Suppressor macrophage treated with lipopolysaccharide for 4 hours (primary cell): Measurements from ENCODE around the gene GIGYF2.
"Not testable (repeated sequence)": the region's sequence is repeated elsewhere in the genome, so short reads cannot be mapped to it uniquely, and the experiment has no call there.

Source experiments
- DNase-seq: peaks from one replicate; pipeline ENCODE4 v3.0.0-alpha.2; 2020

GIGYF2 gene, protein sequence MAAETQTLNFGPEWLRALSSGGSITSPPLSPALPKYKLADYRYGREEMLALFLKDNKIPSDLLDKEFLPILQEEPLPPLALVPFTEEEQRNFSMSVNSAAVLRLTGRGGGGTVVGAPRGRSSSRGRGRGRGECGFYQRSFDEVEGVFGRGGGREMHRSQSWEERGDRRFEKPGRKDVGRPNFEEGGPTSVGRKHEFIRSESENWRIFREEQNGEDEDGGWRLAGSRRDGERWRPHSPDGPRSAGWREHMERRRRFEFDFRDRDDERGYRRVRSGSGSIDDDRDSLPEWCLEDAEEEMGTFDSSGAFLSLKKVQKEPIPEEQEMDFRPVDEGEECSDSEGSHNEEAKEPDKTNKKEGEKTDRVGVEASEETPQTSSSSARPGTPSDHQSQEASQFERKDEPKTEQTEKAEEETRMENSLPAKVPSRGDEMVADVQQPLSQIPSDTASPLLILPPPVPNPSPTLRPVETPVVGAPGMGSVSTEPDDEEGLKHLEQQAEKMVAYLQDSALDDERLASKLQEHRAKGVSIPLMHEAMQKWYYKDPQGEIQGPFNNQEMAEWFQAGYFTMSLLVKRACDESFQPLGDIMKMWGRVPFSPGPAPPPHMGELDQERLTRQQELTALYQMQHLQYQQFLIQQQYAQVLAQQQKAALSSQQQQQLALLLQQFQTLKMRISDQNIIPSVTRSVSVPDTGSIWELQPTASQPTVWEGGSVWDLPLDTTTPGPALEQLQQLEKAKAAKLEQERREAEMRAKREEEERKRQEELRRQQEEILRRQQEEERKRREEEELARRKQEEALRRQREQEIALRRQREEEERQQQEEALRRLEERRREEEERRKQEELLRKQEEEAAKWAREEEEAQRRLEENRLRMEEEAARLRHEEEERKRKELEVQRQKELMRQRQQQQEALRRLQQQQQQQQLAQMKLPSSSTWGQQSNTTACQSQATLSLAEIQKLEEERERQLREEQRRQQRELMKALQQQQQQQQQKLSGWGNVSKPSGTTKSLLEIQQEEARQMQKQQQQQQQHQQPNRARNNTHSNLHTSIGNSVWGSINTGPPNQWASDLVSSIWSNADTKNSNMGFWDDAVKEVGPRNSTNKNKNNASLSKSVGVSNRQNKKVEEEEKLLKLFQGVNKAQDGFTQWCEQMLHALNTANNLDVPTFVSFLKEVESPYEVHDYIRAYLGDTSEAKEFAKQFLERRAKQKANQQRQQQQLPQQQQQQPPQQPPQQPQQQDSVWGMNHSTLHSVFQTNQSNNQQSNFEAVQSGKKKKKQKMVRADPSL (N-terminal part only)

DNA sequence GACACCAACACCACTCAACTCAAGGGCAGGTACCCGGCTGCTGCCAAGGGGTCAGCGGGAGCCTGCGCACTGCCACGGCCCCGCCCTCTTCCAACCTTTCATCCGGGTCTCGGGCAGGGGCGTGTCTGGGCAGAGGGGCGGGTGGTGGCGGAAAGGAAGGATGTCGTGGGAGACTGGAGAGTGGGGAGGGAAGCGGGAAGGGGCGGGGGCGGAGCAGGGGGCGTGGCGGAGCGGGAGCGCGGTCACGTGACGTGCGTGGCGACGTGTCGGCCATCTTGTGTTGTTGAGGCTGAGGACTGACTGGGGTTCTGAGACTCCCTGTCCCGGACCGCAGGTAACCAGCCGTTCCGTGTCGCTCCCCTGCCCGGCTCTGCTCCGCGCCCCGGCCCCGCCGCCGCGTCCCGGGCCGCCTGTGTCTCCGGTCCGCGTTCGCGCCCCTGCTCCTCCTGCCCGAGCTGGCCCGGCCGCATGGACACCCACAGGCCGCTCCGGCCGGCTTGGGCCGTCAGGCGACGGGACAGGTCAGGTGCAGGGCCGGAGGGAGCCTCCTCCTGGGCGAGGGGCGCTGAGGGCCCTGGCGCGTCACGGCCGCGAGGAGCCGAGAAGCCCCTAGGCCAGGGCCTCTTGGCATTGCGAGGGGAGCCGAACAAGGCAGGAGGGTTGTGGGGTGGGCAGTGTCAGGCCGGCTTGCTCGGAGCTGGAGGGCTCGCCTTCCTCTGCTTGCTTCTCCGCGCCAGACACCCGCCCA is at the start of gene GIGYF2:
Gene GIGYF2, plus strand, starts transcription at position 273 of the 748 bp plus-strand sequence. CDS start 37,867 bp downstream, outside the sequence.
- peak; percentile 97 for DNase-seq

DNA sequence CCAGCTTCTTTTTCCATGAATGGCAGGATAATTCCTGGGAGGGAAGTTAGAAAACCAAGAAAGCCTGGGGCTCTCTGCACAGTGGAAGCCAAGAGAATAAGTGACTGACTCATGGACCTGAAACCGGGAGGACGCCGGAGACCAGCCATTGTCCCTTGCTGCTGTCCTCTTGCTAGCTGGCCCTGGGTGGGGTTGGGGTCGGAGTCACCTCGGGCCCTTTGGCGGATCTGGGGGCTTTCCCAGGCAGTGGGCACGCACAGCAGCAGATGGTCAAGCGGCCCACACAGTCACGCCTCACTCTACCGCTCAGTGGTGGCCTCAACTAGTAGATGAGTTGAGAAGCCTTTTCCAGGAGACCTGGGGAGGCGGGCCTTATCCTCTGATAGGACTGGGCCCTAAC is 48.1 kb upstream of the GIGYF2 start:
- DNase-seq = no peak

DNA sequence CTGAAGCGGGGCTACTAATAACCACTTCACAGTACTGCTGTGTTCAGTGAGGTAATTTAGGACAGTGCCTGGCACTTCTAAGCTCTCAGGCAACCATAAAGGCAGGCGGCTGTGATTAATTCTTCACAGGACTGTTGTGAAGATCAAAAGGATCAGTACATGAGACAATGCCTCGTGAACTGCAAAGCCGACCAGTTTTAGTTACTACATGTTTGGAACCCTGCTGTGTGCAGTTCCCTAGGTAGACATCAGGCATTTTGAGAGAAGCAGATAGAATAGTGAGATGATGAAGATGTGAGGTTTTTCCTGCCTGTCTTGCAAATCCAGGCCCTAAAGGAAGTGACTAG is 44.7 kb upstream of the GIGYF2 start:
- DNase-seq = no peak

DNA sequence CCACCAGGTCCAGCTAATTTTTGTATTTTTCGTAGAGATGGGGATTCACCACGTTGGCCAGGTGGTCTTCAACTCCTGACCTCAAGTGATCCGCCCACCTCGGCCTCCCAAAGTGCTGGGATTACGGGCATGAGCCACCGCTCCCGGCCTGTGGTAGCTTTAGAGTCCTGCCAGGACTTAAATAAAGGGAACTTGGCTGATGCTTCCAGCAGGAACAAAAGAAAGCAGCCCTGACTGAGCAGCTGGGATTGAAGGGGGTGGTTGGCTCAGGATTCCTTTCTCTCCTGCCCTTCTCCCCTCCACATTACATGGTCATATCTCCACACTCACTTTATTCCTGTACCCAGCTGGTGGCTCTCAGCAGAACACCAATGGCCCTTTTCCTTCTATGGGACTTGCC is 43.7 kb upstream of the GIGYF2 start:
- DNase-seq = no peak

DNA sequence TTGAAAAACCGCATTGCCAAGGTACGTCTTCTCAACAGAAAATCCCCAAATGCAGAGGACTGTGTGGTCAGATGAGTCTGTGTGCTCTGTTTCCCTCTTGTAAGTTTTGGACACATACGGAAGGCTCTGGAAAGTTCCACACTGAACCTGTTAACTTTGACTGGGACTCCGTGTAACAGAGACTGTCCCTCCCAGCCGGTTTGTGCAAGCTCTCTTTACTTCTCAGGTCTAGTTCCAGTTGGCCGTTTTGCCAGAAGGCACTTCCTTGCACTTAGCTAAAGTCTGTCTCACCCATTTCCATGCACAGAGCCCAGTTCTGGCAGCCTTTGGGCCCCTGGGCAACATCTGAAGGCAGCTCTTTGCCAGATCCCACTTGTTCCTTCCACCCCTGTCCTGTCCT is 41.7 kb upstream of the GIGYF2 start:
- no peak for DNase-seq

DNA sequence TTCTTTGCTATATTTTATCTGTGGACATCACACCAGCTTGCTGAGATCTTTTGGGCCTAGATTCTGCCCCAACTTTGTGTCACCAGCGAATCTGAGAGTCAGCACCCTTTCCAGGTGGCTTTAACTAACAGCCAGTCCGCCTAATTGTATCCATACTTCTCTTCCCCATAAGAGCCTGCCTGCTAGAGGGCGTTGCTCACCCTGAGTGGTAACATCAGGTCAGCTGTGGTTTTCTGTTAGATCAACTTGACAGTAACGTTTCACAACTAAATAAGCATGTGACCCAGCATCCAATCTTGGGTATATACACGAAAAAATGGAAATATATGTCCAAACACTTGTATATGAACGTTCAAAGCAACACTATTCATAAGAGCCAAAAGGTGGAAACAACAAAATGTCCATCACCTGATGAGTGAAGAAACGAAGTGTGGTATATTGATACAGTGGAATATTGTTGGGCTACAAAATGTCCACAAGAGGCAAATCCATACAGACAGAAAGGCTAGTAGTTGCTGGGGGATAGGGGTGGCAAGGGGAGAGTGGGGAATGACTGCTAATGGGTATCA is 38.8 kb upstream of the GIGYF2 start:
- DNase-seq = peak; percentile 19

DNA sequence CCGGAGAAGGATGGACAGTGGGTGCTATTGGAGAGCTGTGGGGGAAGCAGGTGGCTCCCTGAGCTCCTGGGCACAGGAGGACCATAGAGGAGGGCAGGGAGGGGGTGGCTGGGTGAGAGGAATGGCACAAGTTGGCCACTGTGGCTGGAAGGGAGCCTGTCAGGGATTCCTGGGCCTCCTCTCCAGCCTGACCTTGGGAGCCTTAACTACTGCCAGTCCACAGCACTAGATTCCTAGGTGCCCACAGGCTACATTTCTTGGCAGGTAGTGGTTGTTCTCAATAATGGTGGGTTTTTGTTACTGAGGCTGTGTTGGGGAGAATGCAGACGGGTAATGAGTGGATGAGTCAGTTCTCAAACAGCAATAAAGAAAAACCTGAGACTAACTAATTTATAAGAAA is 37.8 kb upstream of the GIGYF2 start:
- no peak for DNase-seq

DNA sequence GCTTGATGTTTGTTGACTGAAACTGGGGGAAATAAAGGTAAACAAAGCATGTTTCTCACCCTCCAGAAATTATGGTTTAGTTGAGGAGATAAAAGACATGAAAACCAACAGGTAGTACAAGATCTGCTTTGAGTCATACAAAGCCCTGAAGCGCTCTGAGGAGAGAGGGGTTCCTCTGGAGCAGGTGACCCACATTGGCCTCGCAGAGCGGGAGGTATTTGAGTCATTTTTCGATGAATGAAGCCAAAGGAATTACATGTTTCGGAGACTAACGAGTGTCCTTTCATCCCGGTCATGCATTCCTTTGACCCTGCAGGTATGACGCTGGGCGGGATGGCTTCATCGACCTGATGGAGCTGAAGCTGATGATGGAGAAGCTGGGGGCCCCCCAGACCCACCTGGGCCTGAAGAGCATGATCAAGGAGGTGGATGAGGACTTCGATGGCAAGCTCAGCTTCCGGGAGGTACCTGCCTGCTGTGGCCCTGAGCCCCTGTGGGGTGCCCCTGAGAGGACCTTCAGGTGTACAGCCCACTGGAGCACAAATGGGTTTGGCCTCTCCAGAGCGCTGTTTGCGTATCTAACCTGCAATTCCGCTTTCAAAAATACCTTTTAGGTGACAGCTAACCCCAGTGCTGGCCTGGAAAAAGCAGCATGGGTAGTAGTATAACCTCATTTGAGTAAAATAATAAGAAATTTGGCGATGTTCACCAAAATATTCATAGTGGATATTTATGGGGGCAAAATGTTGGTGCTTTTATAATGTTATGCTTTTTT is 34.5 kb upstream of the GIGYF2 start:
- DNase-seq = no peak

DNA sequence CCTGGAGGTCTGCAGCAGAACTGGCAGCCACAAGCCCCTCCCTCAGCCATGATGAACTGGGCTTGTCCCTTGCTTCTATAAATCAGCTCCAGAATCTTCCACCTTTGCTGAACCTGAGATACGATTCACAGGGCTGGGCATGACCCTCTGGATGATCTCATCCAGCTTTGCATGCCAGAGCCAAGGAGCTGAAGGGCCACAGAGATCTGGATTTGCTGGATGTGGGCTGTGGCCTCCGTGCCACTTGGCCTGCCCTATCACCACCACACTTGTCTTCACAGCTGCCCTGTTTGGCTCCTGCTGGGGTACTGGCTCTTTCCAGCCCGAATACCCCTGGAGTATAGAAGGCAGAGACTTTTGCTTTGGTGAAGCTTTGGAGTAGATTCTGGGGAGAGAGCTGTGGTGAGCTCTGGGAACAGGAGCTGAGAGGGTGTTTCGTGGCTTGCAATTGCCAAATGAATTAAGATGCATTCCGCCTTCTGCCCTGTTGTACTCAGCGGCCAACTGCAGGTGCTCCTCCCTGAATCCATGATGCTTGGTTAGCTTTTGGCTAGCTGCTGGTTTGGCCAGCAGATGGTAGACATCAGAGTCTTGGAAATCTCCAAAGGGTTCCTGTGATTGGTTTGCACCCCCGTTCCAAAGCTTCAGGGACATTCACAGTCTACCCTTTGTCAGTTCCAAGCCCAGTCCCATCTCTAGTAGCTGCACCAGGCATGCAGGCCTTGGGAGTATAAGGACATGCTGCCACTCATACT is 30.9 kb upstream of the GIGYF2 start:
- DNase-seq = no peak

DNA sequence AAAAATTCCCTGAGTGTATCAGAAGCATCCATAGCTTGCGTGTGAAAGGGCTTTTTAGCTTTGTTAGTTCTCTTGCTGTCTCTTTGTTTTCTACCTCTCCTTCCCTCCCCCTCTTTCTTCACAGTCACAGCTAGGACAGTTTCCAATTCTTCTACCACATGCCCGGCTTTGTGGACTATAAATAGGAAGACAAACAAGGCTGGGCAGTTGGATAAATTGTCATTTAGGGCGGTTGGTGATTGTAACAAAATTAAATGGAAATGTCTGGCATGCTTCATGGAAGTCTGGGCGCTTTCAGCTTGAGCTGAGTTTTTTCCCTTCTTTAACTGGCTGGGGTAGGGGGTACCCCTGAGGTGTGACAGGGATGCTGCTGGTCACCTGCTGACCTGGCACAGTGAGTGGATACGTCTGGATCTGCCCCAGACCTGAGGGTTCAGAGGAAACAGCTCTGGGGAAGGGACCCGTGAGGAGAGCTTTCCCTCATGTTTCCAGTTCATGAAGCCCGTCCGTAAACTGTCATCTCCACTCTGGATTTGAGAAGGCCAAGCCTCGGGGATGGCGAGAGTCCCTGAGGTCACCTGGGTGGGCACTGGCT is 29.0 kb upstream of the GIGYF2 start:
- no peak for DNase-seq

DNA sequence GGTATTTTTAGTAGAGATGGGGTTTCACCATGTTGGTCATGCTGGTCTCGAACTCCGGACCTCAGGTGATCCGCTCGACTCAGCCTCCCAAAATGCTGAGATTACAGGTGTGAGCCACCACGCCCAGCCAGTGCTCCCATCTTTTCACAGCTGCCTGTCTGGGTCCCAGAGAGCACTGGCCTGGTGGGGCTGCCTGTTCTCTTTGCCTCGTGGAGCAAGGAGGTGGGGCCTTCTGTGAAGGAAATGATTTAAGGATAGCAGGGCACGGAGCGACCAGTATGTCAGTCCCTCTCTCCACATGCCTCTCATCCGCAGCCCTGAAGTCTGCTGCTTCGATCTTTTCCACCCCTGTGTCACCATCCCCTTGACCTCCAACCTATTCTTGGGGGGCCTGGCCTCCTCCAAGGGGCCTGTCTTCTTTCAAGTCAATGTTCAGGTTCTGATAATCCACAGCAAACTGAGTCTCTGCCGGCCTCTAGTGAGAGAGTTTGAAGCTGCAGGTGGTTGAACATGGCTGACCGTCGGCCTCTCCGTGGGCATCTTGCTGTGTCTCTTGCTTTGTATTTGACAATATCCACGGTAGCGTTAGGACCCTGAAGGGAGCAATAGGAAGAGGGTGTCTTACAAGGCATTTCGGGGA is 28.2 kb upstream of the GIGYF2 start:
- no peak for DNase-seq

DNA sequence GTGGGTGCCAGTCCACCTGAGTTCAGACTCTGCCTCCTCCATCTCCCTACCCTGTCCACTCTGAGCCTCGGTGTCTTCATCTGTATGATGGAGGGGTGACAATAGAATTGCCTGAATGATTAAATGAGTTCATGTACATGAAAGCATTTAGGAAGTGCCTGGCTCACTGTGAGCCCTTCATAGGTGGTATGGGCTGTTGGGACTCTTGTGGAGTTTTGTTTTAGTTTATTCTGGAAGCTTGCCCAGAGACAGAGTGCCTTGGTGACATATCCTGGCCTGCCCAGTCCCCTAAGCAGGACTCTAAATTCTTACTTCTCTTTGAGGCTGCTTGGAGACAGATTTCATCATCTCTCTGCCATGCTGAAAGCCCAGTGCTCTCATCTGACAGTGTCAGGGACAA is 24.5 kb upstream of the GIGYF2 start:
- DNase-seq = no peak

DNA sequence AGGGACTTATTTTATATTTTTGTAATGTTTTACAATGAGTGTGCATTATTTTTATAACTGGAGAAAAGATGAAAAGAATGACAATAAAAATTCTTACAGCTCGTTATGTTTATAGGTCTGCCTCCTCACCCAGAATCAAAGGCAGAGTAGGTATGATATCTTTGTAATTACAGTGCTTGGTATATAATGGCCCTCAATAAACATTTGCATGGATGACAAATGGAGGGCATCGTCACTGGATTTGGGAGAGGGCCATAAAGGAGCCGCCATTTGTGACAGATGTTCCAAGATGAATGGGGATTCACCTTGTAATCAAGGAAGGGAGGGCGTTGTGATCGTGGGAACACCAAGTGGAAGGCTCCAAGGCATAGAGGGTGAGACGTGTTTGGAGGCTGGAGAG is 22.6 kb upstream of the GIGYF2 start:
- DNase-seq = no peak

DNA sequence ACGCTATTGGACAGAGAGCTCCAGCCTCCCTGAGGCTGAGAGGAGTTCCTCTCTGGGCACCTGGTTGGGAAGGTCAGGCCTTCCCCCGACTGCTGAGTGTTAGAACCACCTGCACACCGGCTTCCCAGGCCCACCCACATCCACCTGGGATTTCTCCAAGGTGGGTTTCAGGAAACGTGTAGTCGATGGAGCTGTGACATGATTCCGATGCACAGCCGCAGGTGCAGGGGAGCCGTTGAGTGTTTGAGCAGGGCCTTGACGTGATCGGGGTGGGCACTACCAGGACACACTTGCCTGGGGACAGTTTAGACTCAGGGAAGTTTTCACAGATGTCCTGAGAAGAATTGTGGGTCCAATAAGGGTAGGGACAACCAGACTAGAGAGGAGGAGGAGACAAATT is 21.8 kb upstream of the GIGYF2 start:
- DNase-seq = no peak

DNA sequence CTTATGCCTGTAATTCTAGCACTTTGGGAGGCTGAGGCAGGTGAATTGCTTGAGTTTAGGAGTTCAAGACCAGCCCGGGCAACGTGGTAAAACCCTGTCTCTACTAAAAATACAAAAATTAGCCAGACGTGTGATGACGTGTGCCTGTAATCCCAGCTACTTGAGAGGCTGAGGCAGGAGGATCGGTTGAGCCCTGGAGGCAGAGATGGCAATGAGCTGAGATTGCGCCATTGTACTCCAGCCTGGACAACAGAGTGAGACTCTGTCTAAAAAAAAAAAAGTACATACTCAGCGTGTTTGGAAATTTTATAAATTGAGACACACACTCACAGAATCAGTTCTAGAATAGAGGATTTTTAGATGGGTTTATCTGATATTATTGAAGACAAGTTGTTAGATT is 17.1 kb upstream of the GIGYF2 start:
- no peak for DNase-seq

DNA sequence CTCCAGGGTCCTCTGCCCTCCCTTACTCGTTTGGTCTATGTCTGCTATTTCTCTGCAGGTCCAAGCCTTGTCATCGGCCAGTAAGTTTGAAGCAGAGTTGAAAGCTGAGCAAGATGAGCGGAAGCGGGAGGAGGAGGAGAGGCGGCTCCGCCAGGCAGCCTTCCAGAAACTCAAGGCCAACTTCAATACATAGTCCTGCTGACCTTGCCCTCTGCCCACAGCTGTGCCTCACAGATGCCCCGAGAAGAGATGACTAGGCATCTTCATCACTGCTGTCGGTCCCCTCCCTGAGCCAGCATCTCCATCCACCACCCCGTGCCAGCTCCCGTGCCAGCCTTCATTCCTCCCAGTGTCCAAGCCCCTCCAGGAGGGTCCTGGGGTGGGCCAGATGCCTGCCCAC is 15.6 kb upstream of the GIGYF2 start:
- no peak for DNase-seq

DNA sequence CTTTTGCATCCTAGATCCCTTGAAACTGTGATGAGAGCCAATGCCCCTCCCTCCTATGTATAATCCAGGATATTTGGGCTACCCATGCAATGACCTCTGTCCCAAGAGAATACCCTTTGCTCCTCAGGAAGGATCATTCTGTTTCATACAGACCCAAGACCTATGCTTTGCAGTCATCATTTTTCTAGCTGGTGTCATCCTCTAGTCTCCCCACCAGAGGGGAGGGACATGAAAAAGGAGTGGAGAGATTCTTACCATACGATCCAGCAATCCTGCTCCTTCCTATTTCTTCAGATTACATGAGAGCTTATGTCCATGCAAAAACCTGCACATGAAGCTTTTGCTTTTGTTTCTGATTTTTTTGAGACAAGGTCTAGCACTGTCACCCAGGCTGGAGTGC is 13.8 kb upstream of the GIGYF2 start:
- no peak for DNase-seq

DNA sequence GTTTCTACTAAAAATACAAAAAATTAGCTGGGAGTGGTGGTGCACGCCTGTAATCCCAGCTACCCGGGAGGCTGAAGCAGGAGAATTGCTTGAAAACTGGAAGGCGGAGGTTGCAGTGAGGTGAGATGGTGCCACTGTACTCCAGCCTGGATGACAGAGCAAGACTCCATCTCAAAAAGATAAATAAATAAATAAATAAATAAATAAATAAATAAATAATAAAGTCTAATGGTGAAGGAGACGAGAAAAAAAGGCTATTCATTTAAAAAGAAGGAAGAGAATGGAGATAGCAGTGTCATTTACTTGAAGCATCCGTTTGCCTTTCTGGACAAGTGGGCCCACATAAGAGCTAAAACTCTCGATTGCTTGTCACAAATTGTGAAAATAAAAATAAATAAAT is 11.7 kb upstream of the GIGYF2 start:
- not testable (repeated sequence) for DNase-seq

DNA sequence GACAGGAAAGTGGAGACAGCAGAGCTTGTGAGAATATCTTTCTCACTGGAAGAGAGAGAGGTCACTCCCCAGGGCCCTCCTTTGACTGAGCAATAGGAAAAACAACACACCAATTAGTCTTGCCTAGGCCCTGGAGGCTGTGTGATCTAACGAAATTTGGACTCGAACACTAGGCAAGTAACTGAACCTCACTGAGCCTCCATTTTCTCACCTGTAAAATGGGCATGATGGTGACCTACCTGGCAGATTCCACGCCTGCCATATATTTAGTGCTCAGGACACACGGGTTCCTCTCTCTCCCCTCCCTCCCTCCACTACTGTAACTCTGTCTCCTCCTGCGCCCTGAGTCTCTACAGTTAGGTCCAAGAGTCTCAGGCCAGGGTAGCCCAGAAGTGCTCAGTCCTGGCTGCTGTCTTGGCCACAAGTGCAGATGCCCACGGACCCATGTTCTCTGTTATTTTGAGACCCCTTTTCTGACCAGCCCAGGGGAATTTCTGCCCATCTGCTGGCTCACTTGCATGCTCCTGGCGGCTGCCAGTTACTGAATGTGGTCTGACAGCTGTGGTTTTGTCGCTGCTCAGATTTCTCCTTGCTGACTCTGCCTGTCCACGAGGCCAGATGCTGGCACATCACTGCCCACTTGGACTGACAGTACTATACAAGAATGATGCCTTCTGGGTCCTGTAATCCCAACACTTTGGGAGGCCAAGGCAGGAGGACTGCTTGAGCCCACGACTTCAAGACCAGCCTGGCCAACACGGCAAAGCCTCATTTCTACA is 9.6 kb upstream of the GIGYF2 start:
- DNase-seq = no peak
